IMR-90 (cell line): ENCODE measurements around the gene LZIC.

Experiments
- BHLHE40 ChIP-seq: fragments of 150-350 bp; IDR thresholded peaks from 2 replicates; pipeline ENCODE4 v1.6.1; 2016; ENCODE audit warnings: mild to moderate bottlenecking, low read depth, low read length
- CEBPB ChIP-seq: IDR thresholded peaks from 2 replicates; pipeline ENCODE4 v1.6.1; 2012; ENCODE audit warnings: low read depth, low read length, improper control_type of control experiment
- CHD1 ChIP-seq: IDR thresholded peaks from 2 replicates; pipeline ENCODE4 v1.6.1; 2012; ENCODE audit warnings: low read depth, low read length, improper control_type of control experiment
- MXI1 ChIP-seq: IDR thresholded peaks from 2 replicates; pipeline ENCODE4 v1.6.1; 2012; ENCODE audit warnings: low read depth, mild to moderate bottlenecking, low read length, moderate library complexity, borderline replicate concordance
- NFE2L2 ChIP-seq: fragments of 150-350 bp; IDR thresholded peaks from 2 replicates; pipeline ENCODE4 v1.6.1; 2016; ENCODE audit warnings: low read depth, mild to moderate bottlenecking, low read length
- POLR2A ChIP-seq: IDR thresholded peaks from 2 replicates; pipeline ENCODE4 v1.6.1; 2012; ENCODE audit warnings: mild to moderate bottlenecking, low read depth, low read length
- RAD21 ChIP-seq: IDR thresholded peaks from 2 replicates; pipeline ENCODE4 v1.6.1; 2012; ENCODE audit warnings: low read length, improper control_type of control experiment
- RFX5 ChIP-seq: IDR thresholded peaks from 2 replicates; pipeline ENCODE4 v1.8.0; 2012; ENCODE audit warnings: low read depth, mild to moderate bottlenecking, low read length, moderate library complexity
- SMC3 ChIP-seq: fragments of 150-350 bp; IDR thresholded peaks from 2 replicates; pipeline ENCODE4 v1.6.1; 2016; ENCODE audit warnings: low read depth, mild to moderate bottlenecking, antibody characterized with exemption, low read length, moderate library complexity
- TF ChIP-seq, protein P1 (sequence below): conservative IDR thresholded peaks from 2 replicates; pipeline ENCODE4 v1.5.1; 2012; ENCODE audit warnings: mild to moderate bottlenecking, low read depth, low read length, improper control_type of control experiment
- TF ChIP-seq, protein P2 (sequence below): fragments of 150-350 bp; IDR thresholded peaks from 2 replicates; pipeline ENCODE4 v1.6.1; 2016; ENCODE audit warnings: low read depth, mild to moderate bottlenecking, low read length, moderate library complexity, borderline replicate concordance
- TF ChIP-seq, protein P3 (sequence below): fragments of 150-350 bp; IDR thresholded peaks from 2 replicates; pipeline ENCODE4 v1.6.1; 2017; ENCODE audit warnings: mild to moderate bottlenecking, antibody characterized with exemption, low read length, low read depth

DNA sequence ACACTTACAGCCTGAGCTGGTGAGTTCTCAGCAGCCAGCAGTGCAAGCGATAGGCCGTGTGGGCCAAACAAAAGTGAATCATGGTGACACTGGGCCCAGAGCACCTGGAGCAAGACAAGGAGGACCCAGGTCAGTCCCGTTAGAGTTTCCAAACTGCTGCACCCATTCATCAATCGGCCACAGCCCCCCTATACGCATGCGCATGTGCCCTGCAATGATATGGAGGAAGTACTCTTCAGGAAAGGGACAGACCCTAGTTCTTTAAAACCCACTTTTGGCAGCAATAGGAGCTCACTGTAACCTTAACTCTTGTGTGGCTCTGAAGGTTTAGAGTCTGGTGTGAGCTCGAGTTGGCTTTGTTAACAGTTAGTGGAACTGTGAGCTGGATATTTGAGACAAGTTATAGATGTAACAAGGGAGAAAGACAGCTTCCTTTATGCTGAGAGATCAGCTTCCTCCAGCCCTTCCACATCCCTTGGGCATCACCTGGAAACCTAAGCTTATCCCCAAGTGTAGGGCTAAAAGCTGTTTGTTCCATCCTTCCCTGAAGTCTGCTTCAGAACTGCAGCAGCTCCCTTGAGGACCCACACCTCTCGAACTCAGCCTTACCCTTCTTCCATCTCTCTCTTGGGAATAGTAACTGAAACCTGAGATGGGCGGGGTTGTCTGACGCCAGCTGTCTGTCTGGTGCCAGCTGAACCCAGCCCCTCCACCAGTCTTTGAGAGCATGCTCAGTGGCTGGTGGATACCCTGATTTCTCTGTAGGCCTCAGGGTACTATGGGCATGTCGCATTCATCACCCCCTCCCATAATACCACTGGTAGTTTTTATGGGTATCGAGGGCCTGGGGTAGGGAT lies 17.7 kb upstream of the LZIC start:
- TF ChIP-seq, protein P1, sequence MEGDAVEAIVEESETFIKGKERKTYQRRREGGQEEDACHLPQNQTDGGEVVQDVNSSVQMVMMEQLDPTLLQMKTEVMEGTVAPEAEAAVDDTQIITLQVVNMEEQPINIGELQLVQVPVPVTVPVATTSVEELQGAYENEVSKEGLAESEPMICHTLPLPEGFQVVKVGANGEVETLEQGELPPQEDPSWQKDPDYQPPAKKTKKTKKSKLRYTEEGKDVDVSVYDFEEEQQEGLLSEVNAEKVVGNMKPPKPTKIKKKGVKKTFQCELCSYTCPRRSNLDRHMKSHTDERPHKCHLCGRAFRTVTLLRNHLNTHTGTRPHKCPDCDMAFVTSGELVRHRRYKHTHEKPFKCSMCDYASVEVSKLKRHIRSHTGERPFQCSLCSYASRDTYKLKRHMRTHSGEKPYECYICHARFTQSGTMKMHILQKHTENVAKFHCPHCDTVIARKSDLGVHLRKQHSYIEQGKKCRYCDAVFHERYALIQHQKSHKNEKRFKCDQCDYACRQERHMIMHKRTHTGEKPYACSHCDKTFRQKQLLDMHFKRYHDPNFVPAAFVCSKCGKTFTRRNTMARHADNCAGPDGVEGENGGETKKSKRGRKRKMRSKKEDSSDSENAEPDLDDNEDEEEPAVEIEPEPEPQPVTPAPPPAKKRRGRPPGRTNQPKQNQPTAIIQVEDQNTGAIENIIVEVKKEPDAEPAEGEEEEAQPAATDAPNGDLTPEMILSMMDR = no peak
- TF ChIP-seq POLR2A (no peak), RAD21 (no peak), NFE2L2 (no peak), MXI1 (no peak), CEBPB (no peak), SMC3 (no peak), BHLHE40 (no peak), CHD1 (no peak), RFX5 (no peak)
- TF ChIP-seq, protein P2, sequence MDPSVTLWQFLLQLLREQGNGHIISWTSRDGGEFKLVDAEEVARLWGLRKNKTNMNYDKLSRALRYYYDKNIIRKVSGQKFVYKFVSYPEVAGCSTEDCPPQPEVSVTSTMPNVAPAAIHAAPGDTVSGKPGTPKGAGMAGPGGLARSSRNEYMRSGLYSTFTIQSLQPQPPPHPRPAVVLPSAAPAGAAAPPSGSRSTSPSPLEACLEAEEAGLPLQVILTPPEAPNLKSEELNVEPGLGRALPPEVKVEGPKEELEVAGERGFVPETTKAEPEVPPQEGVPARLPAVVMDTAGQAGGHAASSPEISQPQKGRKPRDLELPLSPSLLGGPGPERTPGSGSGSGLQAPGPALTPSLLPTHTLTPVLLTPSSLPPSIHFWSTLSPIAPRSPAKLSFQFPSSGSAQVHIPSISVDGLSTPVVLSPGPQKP = no peak
- TF ChIP-seq, protein P3, sequence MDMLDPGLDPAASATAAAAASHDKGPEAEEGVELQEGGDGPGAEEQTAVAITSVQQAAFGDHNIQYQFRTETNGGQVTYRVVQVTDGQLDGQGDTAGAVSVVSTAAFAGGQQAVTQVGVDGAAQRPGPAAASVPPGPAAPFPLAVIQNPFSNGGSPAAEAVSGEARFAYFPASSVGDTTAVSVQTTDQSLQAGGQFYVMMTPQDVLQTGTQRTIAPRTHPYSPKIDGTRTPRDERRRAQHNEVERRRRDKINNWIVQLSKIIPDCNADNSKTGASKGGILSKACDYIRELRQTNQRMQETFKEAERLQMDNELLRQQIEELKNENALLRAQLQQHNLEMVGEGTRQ = no peak
